HepG2 (cell line): Measurements from ENCODE around the gene CPLANE1. TPM values are rescaled to one million over a fixed set of nuclear protein-coding genes. Genes with fewer than 3 reads are reported as not detected.

ENCODE experiments used
- ATAC-seq: fragments of 200-7000 bp; cut with Tn5 transposase; 3 replicates; pipeline ENCODE4 v1.9.1; 2020; ENCODE audit warnings: mild to moderate bottlenecking, moderate library complexity
- BruUV-seq: library from RNA; stranded (reverse); fragments of 400-500 nt; replicated peaks from 2 replicates; lab custom pipeline; 2021; lab: Mats Ljungman, UMichigan
- CTCF ChIA-PET: fragments of 300-600 bp; formaldehyde crosslinking; extraction: SDS; loops from one replicate; lab custom pipeline; 2021; ENCODE audit warnings: low total read pairs, inconsistent platforms, low intra/inter-chr PET ratio; lab: Yijun Ruan, JAX
- POLR2A ChIA-PET: fragments of 350-600 bp; sonication (Branson Sonifier 250); formaldehyde crosslinking; loops from one replicate; lab custom pipeline; 2020; ENCODE audit warnings: antibody characterized with exemption, inconsistent platforms; lab: Yijun Ruan, JAX
- DNase-seq: peaks from one replicate; pipeline ENCODE4 v3.0.0-alpha.2; 2015; ENCODE audit warnings: low spot score
- FAIRE-seq: peaks from 3 replicates; lab custom pipeline; 2011; peaks lifted over from hg19 to GRCh38; lab: Jason Lieb, UNC
- H2AFZ ChIP-seq: one replicate; pipeline ENCODE4 v1.6.1; 2011; ENCODE audit warnings: low read length, inconsistent platforms
- H3K27ac ChIP-seq: fragments of 300-600 bp; 3 replicates; pipeline ENCODE4 v1.8.0; 2011; ENCODE audit warnings: mixed run types, mild to moderate bottlenecking, mixed read lengths, low read length, inconsistent platforms; ENCODE audit not compliant: insufficient read depth; ENCODE audit errors: extremely low read length
- H3K27me3 ChIP-seq, 2 experiments: fragments of 200-600 bp in 1 of 2; 2 replicates in 1 of 2; 3 replicates in 1 of 2; pipeline versions ENCODE4 v1.6.0 to v1.8.0; 2011; ENCODE audit warnings: low read length in 2 of 2, mild to moderate bottlenecking in 2 of 2, moderate library complexity in 2 of 2, inconsistent platforms in 1 of 2; ENCODE audit not compliant: insufficient read depth in 2 of 2, control insufficient read depth in 1 of 2
- H3K36me3 ChIP-seq, 2 experiments: fragments of 200-600 bp in 1 of 2; replicated peaks in 1 of 2; 2 replicates in 1 of 2; 3 replicates in 1 of 2; pipeline versions ENCODE4 v1.5.1 to v1.8.0; 2011; ENCODE audit warnings: low read length in 2 of 2, inconsistent platforms in 1 of 2; ENCODE audit not compliant: insufficient read depth in 2 of 2, control insufficient read depth in 1 of 2
- H3K4me1 ChIP-seq: 2 replicates; pipeline ENCODE4 v1.5.1; 2012; ENCODE audit warnings: low read length, inconsistent platforms; ENCODE audit not compliant: insufficient read depth
- H3K4me2 ChIP-seq: 2 replicates; pipeline ENCODE4 v1.6.0; 2011; ENCODE audit warnings: low read depth, low read length, inconsistent platforms
- H3K4me3 ChIP-seq, 3 experiments: fragments of 200-600 bp in 1 of 3; sonication (generic), shearing (Covaris generic) in 1 of 3; replicated peaks in 1 of 3; 2 replicates each; pipeline ENCODE4 v1.5.1; 2011 to 2016; ENCODE audit warnings: low read length in 3 of 3, inconsistent platforms in 2 of 3, low read depth in 2 of 3, mild to moderate bottlenecking in 2 of 3, control low read depth in 1 of 3, mixed read lengths in 1 of 3; ENCODE audit not compliant: insufficient read depth in 1 of 3
- H3K79me2 ChIP-seq: one replicate; pipeline ENCODE4 v1.6.1; 2011; ENCODE audit warnings: low read length, inconsistent platforms; ENCODE audit not compliant: insufficient read depth
- H3K9ac ChIP-seq: 2 replicates; pipeline ENCODE4 v1.6.0; 2011; ENCODE audit warnings: mild to moderate bottlenecking, low read depth, low read length, inconsistent platforms; ENCODE audit not compliant: insufficient read depth
- H3K9me3 ChIP-seq: 2 replicates; pipeline ENCODE4 v1.5.1; 2012; ENCODE audit warnings: mild to moderate bottlenecking, low read length
- H4K20me1 ChIP-seq: 2 replicates; pipeline ENCODE4 v1.6.0; 2011; ENCODE audit warnings: inconsistent platforms, mild to moderate bottlenecking, low read length, moderate library complexity; ENCODE audit not compliant: insufficient read depth
- ELF1 ChIP-seq: sonication (generic); formaldehyde crosslinking; IDR thresholded peaks from 2 replicates; pipeline ENCODE4 v1.4.0; 2020; ENCODE audit warnings: missing genetic modification reagents
- KDM2A ChIP-seq: sonication (generic); formaldehyde crosslinking; IDR thresholded peaks from 2 replicates; pipeline ENCODE4 v1.4.0; 2020; ENCODE audit warnings: low read depth, missing genetic modification reagents, borderline replicate concordance
- KDM6A ChIP-seq: IDR thresholded peaks from 2 replicates; pipeline ENCODE4 v1.6.1; 2016; ENCODE audit warnings: low read depth
- MAFF ChIP-seq: IDR thresholded peaks from 2 replicates; pipeline ENCODE4 v1.6.1; 2011; ENCODE audit warnings: low read depth, low read length, improper control_type of control experiment
- MAFK ChIP-seq, 2 experiments: IDR thresholded peaks in 1 of 2; conservative IDR thresholded peaks in 1 of 2; 2 replicates each; pipeline ENCODE4 v1.6.1; 2011; ENCODE audit warnings: improper control_type of control experiment in 2 of 2, low read length in 2 of 2
- MTERF4 ChIP-seq: sonication (generic); formaldehyde crosslinking; IDR thresholded peaks from 2 replicates; pipeline ENCODE4 v1.8.0; 2023; ENCODE audit warnings: mild to moderate bottlenecking, missing genetic modification reagents
- SMAD3 ChIP-seq: sonication (generic); formaldehyde crosslinking; IDR thresholded peaks from 2 replicates; pipeline ENCODE4 v1.4.0; 2020; ENCODE audit warnings: missing genetic modification reagents
- ZC3H4 ChIP-seq: sonication (generic); formaldehyde crosslinking; IDR thresholded peaks from 2 replicates; pipeline ENCODE4 v1.4.0; 2020; ENCODE audit warnings: missing genetic modification reagents, borderline replicate concordance
- ZKSCAN5 ChIP-seq: sonication (generic); formaldehyde crosslinking; IDR thresholded peaks from 2 replicates; pipeline ENCODE4 v1.5.1; 2020; ENCODE audit warnings: mild to moderate bottlenecking, missing genetic modification reagents
- ZNF33A ChIP-seq: sonication (generic); formaldehyde crosslinking; IDR thresholded peaks from 2 replicates; pipeline ENCODE4 v1.5.1; 2020; ENCODE audit warnings: missing genetic modification reagents, mild to moderate bottlenecking, moderate library complexity, borderline replicate concordance
- WGBS: methylation state at CpG from one replicate; pipeline ENCODE4 v1.1.6; 2017; ENCODE audit warnings: low lambda C conversion rate; 5-methylcytosine and 5-hydroxymethylcytosine counted together
- in situ Hi-C: cut with HindIII; loops from 2 replicates; pipeline ENCODE4 v1.10.0; 2017; ENCODE audit warnings: low pct_unique_long_range_greater_than_20kb; ENCODE audit not compliant: extremely low pct_ligation_motif_present
- intact Hi-C: fragments of 100-400 bp; cut with micrococcal nuclease; formaldehyde crosslinking; loops from one replicate; pipeline ENCODE4 v1.10.0; 2022; ENCODE audit not compliant: unreplicated experiment
- polyA plus RNA-seq, 8 experiments: library from polyadenylated mRNA; depleted of rRNA in 3 of 8; stranded (reverse) in 7 of 8; unstranded in 1 of 8; fragments of >200 nt; fragmentation: Illumina TruSeq in 4 of 8; extraction: Trizol in 4 of 8; gene quantifications; 2 replicates each; pipeline versions ENCODE4 v1.2.1 to v1.2.3, GENCODE V29; 2011 to 2016; ENCODE audit warnings: low read depth in 4 of 8, missing spikeins in 1 of 8, mixed read lengths in 1 of 8; ENCODE audit not compliant: insufficient read depth in 1 of 8
- total RNA-seq, 5 experiments: library from RNA; depleted of rRNA; stranded (reverse); fragments of >200 nt; fragmentation: Illumina TruSeq; extraction: Trizol; gene quantifications; 2 replicates each; pipeline ENCODE4 v1.2.3, GENCODE V29; 2016; ENCODE audit warnings: low read depth in 1 of 5
- TF ChIP-seq, protein P1 (sequence below): sonication (generic); formaldehyde crosslinking; IDR thresholded peaks from 2 replicates; pipeline ENCODE4 v1.4.0; 2020; ENCODE audit warnings: missing genetic modification reagents
- TF ChIP-seq, protein P2 (sequence below): sonication (generic); formaldehyde crosslinking; IDR thresholded peaks from 2 replicates; pipeline ENCODE4 v1.8.1; 2023; ENCODE audit warnings: missing genetic modification reagents, inconsistent platforms, borderline replicate concordance

The CPLANE1 gene
- total and polyA plus RNA-seq, 2 of the 13 experiments (the other 11 are each of a cell fraction or from before 2014, with no cell fraction given) = 6.3 to 9.9 TPM

- peak; percentile 37; the same call in 1 of the 2 replicates for TF ChIP-seq MAFF
- TF ChIP-seq ZKSCAN5 = no peak
- no peak for TF ChIP-seq ELF1 (CRISPR knock-in tag)
- TF ChIP-seq ZNF33A (CRISPR knock-in tag) = no peak
- TF ChIP-seq KDM6A (CRISPR knock-in tag) = no peak
- no peak for TF ChIP-seq ZC3H4
- TF ChIP-seq, protein P1, sequence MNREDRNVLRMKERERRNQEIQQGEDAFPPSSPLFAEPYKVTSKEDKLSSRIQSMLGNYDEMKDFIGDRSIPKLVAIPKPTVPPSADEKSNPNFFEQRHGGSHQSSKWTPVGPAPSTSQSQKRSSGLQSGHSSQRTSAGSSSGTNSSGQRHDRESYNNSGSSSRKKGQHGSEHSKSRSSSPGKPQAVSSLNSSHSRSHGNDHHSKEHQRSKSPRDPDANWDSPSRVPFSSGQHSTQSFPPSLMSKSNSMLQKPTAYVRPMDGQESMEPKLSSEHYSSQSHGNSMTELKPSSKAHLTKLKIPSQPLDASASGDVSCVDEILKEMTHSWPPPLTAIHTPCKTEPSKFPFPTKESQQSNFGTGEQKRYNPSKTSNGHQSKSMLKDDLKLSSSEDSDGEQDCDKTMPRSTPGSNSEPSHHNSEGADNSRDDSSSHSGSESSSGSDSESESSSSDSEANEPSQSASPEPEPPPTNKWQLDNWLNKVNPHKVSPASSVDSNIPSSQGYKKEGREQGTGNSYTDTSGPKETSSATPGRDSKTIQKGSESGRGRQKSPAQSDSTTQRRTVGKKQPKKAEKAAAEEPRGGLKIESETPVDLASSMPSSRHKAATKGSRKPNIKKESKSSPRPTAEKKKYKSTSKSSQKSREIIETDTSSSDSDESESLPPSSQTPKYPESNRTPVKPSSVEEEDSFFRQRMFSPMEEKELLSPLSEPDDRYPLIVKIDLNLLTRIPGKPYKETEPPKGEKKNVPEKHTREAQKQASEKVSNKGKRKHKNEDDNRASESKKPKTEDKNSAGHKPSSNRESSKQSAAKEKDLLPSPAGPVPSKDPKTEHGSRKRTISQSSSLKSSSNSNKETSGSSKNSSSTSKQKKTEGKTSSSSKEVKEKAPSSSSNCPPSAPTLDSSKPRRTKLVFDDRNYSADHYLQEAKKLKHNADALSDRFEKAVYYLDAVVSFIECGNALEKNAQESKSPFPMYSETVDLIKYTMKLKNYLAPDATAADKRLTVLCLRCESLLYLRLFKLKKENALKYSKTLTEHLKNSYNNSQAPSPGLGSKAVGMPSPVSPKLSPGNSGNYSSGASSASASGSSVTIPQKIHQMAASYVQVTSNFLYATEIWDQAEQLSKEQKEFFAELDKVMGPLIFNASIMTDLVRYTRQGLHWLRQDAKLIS (CRISPR knock-in tag) = no peak
- TF ChIP-seq MTERF4 (CRISPR knock-in tag) = no peak
- peak; percentile 38 to 62; a peak in 2 of 4 replicates for TF ChIP-seq MAFK (conservative IDR thresholded peaks at IDR 0.05 in 1 of 2, IDR thresholded peaks at IDR 0.05 in 1 of 2; ENCODE audit: low read length in 2 of 2)
- TF ChIP-seq, protein P2, sequence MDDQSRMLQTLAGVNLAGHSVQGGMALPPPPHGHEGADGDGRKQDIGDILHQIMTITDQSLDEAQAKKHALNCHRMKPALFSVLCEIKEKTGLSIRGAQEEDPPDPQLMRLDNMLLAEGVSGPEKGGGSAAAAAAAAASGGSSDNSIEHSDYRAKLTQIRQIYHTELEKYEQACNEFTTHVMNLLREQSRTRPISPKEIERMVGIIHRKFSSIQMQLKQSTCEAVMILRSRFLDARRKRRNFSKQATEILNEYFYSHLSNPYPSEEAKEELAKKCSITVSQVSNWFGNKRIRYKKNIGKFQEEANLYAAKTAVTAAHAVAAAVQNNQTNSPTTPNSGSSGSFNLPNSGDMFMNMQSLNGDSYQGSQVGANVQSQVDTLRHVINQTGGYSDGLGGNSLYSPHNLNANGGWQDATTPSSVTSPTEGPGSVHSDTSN (CRISPR knock-in tag) = no peak
- no peak for TF ChIP-seq KDM2A (CRISPR knock-in tag)
- TF ChIP-seq SMAD3 (CRISPR knock-in tag) = no peak
- WGBS = 94% methylated on average over 6 of the region's 6 CpGs
- ATAC-seq = no peak
- BruUV-seq = no TSS peak
- no peak for FAIRE-seq
- H3K36me3 ChIP-seq = peaks cover 7 to 32% of the 10 kb centered on the region in 2 experiments; a peak in 4 of 5 replicates
- POLR2A ChIA-PET = no interaction called here
- H4K20me1 ChIP-seq = no peaks in the 10 kb centered on the region
- H3K79me2 ChIP-seq = no peaks in the 10 kb centered on the region
- CTCF ChIA-PET = no interaction called here
- H3K4me3 ChIP-seq = no peak overlapping the region
- no peak for DNase-seq
- no peak overlapping the region for H3K27ac ChIP-seq
- no peak overlapping the region for H3K4me2 ChIP-seq
- in situ Hi-C loops = no loop called here
- H3K9me3 ChIP-seq = no peaks in the 10 kb centered on the region
- H3K4me1 ChIP-seq = peaks cover 3% of the 10 kb centered on the region
- no peak overlapping the region for H2AFZ ChIP-seq
- H3K9ac ChIP-seq = no peak overlapping the region
- no peaks in the 10 kb centered on the region for H3K27me3 ChIP-seq
- intact Hi-C loops = no loop called here
These were observed 78.3 kb downstream of the CPLANE1 start for GRCh38 chr5:37170856-37171255.
